HG03108 (cell line): ENCODE results near the gene DIS3L2.

ENCODE experiments used
- ATAC-seq: cut with Tn5 transposase; IDR thresholded peaks from one replicate; pipeline ENCODE4 v1.9.1; 2021; ENCODE audit warnings: moderate library complexity; ENCODE audit not compliant: unreplicated experiment

Gene DIS3L2

GRCh38 chr2:232219496-232219870 lies 258.0 kb downstream of the DIS3L2 start:
- ATAC-seq, result no peak

GRCh38 chr2:232219932-232220331 lies 258.4 kb downstream of the DIS3L2 start:
- ATAC-seq, result no peak

GRCh38 chr2:232225429-232225828 lies 263.9 kb downstream of the DIS3L2 start:
- ATAC-seq, result no peak

GRCh38 chr2:232225895-232226294 lies 264.4 kb downstream of the DIS3L2 start:
- ATAC-seq, result no peak

GRCh38 chr2:232228332-232228731 lies 266.8 kb downstream of the DIS3L2 start:
- ATAC-seq, result no peak

- ATAC-seq, result no peak
These were observed 267.7 kb downstream of the DIS3L2 start for GRCh38 chr2:232228971-232229894.

- no peak for ATAC-seq
These were observed 268.4 kb downstream of the DIS3L2 start for GRCh38 chr2:232229911-232230310.

GRCh38 chr2:232230560-232230959 lies 269.0 kb downstream of the DIS3L2 start:
- ATAC-seq, result no peak

- ATAC-seq, result no peak
These were observed 270.0 kb downstream of the DIS3L2 start for GRCh38 chr2:232231554-232231953.

- no peak for ATAC-seq
These were observed 271.4 kb downstream of the DIS3L2 start for GRCh38 chr2:232232915-232233314.

GRCh38 chr2:232234922-232235615 lies 273.6 kb downstream of the DIS3L2 start:
- no peak for ATAC-seq

GRCh38 chr2:232235716-232236115 lies 274.2 kb downstream of the DIS3L2 start:
- ATAC-seq, result peak; percentile 37

- peak; percentile 77 for ATAC-seq
These were observed 274.7 kb downstream of the DIS3L2 start for GRCh38 chr2:232236200-232236599.

GRCh38 chr2:232237464-232237863 lies 276.0 kb downstream of the DIS3L2 start:
- ATAC-seq, result no peak

GRCh38 chr2:232238108-232238507 lies 276.6 kb downstream of the DIS3L2 start:
- ATAC-seq, result no peak

GRCh38 chr2:232238596-232238995 lies 277.1 kb downstream of the DIS3L2 start:
- ATAC-seq, result no peak

- ATAC-seq, result no peak
These were observed 278.6 kb downstream of the DIS3L2 start for GRCh38 chr2:232239951-232240681.

- ATAC-seq, result no peak
These were observed 279.4 kb downstream of the DIS3L2 start for GRCh38 chr2:232240906-232241305.

- ATAC-seq, result no peak
These were observed 280.8 kb downstream of the DIS3L2 start for GRCh38 chr2:232242316-232242715.

- ATAC-seq, result no peak
These were observed 283.6 kb downstream of the DIS3L2 start for GRCh38 chr2:232245111-232245510.

- ATAC-seq, result no peak
These were observed 284.7 kb downstream of the DIS3L2 start for GRCh38 chr2:232246245-232246644.
